ENCODE results near the gene IRS1.

- no peak for TF ChIP-seq GATA3 (IDR thresholded peaks at IDR 0.05; ENCODE audit: low read depth, low read length)
- TF ChIP-seq GATA2 (IDR thresholded peaks at IDR 0.05; ENCODE audit: low read depth, low read length), result no peak
Measured at GRCh38 chr2:226694149-226694548, 105.5 kb downstream of the IRS1 start.
